ENCODE results near the gene SLC9A6.
"Not testable (repeated sequence)": the region's sequence is repeated elsewhere in the genome, so short reads cannot be mapped to it uniquely, and the experiment has no call there.

The SLC9A6 gene

GRCh38 chrX:136065044-136065671, 79.9 kb downstream of the SLC9A6 start:
- DNase-seq: no peak

DNA sequence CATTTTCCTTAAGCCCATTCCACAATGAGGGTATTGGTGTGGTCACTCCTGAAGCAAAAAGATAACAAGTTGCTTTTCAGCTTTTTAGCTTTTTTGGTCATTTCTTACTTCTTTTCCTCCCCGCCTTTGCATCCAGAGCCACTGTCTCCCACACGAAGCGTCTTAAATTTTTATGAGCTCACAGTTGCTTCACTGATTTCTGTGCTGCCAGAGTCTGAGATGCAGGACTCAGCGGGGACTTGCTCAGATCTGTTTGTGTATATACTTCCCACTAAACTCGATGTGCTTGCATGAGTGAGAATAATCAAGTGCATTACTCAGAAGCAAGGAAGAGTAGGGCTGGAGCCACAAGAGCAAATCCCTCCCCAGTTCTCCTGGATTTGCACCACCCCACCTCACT, 81.9 kb downstream of the SLC9A6 start:
- DNase-seq: no peak

GRCh38 chrX:136067966-136068365, 82.7 kb downstream of the SLC9A6 start:
- DNase-seq: no peak

DNA sequence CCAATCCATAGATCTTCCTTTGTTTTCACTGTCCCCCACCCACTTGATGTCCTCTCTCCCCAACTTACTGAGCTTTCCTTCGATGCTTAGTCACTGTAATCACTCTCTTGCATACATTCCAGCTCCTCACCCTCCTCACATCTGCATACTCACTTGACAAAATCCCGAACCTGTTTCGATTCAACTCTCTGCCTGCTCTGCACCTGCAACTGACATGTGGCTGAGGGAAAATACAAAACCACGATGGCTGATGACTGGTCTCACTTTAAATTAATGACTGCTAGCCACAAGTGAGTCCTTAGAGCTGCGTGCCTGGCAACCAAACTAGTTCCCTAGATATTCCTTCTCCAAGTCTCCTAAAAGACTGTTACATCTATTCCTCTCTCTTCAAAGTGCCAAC, 91.7 kb downstream of the SLC9A6 start:
- DNase-seq: no peak

- no peak for DNase-seq
Observed at GRCh38 chrX:136080766-136081165, 95.5 kb downstream of the SLC9A6 start.

DNA sequence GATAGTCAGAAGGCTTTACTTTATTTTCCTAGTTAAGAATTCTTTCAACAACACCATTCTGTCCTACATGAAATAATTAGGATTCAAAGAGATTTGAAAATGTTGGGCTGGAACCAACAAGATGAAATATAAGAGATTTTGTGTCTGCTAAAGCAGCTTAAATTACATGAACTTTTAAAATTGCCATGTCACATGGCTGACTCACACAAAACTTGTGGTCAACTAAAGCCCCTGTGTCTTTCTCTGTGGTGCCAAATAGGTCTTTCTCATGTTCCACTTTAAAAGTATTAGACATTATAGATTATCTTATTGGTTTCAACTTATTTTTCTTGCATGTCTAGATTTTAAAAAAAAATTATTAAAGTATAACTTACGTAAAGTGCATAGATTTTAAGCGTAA, 101.3 kb downstream of the SLC9A6 start:
- no peak for DNase-seq

- DNase-seq: not testable (repeated sequence)
Observed at GRCh38 chrX:136091898-136092297, 106.7 kb downstream of the SLC9A6 start.

DNA sequence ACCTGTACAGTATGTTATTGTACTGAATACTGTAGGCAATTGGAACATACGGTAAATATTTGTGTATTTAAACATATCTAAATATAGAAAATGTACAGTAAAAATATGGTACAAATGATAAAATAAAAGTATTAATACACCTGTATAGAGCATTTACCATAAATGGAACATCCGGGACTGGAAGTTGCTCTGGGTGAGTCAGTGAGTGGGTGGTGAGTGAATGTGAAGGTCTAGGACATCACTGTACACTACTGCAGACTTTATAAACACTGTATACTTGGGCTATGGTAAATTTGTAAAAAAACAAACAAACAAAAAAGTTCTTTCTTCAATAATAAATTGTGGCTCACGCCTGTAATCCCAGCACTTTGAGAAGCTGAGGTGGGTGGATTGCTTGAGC, 109.7 kb downstream of the SLC9A6 start:
- DNase-seq: no peak
